T-helper 22 cell (primary cell): ENCODE results near the gene SUPT3H.

ENCODE experiments used
- DNase-seq: peaks from one replicate; pipeline ENCODE4 v3.0.0-alpha.2; 2020; ENCODE audit warnings: low read depth

The SUPT3H gene

DNA sequence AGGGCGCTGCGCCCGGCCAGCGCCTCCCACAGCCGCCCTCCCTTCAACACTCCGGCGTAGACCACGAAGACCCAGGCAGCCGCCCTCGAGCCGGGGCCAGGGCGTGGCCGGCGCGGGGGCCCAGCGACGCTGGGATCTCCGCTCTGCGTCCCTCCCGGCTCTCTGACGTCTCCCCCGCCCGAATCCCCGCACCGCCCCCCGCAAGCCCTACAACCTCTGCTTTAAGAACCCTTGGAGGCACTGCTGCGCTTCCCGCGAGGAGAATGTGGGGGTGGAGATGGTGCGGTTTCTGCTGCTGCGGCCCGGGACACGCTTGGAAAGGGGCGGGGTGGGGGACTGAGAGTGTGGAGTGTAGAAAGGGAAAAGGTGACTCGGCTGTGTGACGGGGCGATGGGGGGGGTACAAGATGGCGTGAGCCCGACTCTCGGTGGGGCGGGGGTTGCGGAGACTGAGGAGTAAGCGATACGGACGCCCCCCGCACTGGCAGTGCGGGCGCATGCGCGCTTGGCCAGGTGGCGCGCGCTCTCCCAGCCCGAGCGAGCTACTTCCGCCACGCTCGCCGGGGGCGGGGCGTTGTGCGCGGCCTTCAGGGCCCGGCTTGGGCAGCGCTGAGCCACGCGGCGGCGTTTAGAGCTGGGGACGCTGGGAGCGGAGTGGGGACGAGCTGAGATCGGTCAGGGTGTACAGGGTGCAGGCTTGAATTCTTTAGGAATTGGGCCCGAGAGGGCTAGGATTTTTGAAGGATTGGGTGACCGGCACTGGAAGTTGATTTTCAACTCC lies at the start of gene SUPT3H:
Gene SUPT3H (minus strand): TSS at position 381 of the 780 bp plus-strand sequence.
- DNase-seq: peak; percentile 86

DNA sequence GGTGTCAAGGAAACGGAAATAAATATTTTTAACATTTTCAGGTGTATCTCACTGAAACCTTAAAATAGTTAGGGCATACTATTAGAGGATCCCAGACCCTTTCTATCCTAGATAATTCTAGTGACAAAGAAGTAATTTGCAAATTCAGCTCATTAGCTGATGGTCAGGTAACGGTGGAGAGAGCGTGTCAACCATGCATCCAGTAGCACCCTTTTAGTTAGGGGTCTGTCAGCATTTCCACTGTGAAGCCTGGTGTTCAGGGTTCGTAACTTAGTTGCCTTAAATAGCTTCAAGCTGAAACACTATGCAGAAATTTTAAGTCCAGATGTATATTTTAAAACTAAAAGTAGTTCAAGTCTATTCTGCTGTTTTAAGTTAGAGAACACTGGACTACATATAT lies 48.5 kb upstream of the SUPT3H start:
- DNase-seq: no peak

GRCh38 chr6:45424451-45424861 lies 46.7 kb upstream of the SUPT3H start:
- no peak for DNase-seq

GRCh38 chr6:45423824-45424450 lies 46.2 kb upstream of the SUPT3H start:
- DNase-seq: no peak

DNA sequence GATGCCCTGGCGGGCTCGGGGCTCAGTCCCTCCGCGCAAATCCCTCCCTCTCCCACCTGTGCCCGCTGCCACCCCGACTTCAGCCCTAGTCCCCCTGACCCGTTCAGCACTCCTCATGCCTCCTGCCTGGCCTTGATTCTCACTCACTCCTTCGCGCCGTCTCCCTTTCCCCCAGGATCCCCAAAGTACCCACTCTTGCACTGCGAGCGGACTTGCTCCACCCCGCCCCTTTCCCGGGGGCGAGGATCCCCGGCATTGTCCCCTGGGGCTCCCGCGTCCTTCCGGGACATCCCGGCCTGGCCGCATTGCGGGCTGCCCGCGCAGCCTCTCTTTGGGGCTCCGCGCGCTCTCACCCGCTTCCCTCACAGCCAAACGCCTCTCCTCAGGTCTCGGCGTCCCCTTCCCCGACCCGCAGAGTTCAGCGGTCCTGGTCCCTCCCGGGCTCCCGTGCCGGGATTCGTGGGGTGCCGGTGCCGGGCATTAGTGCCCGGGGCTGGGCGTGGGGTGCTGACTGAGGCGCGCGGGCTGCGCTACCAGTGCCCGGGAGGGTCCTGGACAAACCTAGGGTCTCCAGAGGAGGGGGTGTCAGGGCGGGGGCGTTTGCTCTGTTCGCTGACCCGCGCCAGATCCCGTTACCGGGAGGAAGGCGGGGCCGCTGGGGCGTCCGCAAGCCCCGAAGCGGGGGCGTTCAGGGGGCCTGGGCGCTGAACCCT lies 45.5 kb upstream of the SUPT3H start:
- DNase-seq: no peak

- peak; percentile 60 for DNase-seq
Observed at GRCh38 chr6:45422503-45423110, 44.9 kb upstream of the SUPT3H start.

- peak; percentile 36 for DNase-seq
Observed at GRCh38 chr6:45421709-45422502, 44.2 kb upstream of the SUPT3H start.

- no peak for DNase-seq
Observed at GRCh38 chr6:45420909-45421708, 43.4 kb upstream of the SUPT3H start.

GRCh38 chr6:45420083-45420908 lies 42.6 kb upstream of the SUPT3H start:
- peak; percentile 69 for DNase-seq

DNA sequence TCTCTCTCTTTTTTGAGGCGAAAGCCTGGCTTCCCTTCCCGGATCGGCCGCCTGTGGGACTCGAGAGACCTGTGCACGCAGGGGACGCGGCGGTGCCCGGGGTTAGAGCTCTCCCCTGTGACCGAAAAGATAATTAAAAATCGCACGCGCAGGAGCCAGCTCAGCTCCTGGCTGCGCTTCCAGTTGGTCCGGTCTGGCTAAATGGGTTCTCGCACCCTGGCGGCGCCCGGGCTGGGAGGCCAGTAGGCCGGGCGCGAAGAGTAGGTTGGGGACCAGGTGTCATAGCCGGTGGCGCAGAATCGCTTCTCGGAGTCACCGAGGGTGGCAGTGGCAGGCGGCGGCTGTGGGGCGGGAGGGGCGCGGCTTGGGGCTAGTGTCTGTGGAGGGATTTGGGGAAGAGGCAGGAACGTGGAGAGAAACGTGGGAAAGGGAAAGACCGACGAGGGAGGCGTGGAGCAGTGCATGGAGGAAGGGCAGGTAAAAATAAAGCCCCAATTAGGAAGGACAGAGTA lies 41.9 kb upstream of the SUPT3H start:
- DNase-seq: peak; percentile 30

DNA sequence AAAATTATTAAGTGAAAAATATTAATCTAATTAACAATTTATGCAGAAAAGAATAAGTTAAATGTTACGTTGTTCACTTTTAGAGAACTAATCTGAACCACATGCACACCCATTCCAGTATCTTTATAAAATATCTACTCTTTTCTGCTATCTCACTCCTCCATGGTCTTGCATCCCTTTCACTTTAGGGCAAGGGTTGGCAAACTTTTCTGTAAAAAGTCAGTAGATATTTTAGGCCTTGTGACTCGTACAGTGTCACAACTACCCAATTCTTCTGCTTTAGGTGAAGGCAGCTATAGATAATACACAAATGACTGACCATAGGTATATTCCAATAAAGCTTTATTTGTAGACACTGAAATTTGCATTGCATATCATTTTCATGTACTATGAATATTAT lies 39.7 kb upstream of the SUPT3H start:
- DNase-seq: no peak

GRCh38 chr6:45416700-45417099 lies 39.0 kb upstream of the SUPT3H start:
- no peak for DNase-seq

DNA sequence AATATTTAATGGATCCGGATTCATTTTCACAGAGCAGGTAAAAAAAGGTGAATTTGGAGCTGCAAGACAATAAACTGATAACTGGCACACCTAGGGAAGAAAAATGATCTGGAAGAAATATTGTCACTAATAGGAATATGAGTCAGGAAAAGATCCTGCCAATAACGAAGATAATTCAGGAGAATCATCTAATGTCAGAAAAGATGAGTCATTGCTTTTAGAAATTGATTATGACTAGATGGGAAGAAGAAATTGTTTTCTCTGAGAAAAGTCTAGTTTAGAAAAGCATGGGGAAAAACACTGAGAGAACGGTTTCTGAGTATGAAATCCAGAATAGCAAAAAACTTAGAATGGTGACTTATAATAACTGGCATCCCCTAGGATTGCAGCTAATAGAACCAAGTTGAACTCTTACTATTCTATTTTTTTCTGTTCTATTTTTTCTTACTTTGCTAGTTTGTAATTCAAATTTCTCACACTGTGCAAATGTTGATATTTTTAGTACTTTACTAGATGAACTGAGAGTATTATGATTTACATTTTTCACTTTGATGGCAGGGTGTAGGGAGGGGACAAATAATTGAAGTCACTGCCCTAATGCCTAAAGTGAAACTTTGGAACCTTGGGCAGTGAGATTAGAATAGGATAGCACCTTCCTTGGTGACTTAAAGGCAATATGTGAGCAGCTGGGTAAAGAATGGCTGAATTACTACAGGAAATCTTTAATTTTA lies 38.2 kb upstream of the SUPT3H start:
- no peak for DNase-seq

GRCh38 chr6:45415315-45415714 lies 37.6 kb upstream of the SUPT3H start:
- DNase-seq: no peak

DNA sequence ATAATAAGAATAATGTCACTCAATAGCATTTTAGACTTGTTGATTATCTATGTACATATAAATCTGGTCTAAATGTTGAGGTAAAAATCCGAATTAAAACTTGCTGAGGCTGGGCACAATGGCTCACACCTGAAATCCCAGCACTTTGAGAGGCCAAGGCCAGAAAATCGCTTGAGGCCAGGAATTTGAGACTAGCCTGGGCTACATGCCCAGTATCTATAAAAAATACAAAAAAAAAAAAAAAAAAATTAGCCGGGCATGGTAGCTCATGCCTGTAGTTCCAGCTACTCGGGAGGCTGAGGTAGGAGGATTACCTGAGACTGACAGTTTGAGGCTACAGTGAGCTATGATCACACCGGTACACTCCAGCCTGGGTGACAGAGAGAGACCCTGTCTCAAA lies 34.2 kb upstream of the SUPT3H start:
- no peak for DNase-seq

DNA sequence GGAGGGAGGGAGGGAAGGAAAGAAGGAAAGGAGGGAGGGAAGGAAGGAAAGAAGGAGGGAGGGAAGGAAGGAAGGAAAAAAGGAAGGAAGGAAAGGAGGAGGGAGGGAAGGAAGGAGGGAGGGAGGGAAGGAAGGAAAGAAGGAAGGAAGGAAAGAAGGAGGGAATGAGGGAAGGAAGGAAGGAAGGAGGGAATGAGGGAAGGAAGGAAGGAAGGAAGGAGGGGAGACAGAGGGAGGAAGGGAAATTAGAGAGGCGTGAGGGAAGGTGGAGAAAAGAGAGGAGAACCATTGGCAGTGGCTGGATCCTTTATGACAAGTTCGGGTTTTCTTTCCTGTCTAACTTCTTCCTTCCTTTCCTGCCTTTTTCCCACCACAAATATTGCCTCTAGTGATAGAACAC lies 22.3 kb upstream of the SUPT3H start:
- no peak for DNase-seq

DNA sequence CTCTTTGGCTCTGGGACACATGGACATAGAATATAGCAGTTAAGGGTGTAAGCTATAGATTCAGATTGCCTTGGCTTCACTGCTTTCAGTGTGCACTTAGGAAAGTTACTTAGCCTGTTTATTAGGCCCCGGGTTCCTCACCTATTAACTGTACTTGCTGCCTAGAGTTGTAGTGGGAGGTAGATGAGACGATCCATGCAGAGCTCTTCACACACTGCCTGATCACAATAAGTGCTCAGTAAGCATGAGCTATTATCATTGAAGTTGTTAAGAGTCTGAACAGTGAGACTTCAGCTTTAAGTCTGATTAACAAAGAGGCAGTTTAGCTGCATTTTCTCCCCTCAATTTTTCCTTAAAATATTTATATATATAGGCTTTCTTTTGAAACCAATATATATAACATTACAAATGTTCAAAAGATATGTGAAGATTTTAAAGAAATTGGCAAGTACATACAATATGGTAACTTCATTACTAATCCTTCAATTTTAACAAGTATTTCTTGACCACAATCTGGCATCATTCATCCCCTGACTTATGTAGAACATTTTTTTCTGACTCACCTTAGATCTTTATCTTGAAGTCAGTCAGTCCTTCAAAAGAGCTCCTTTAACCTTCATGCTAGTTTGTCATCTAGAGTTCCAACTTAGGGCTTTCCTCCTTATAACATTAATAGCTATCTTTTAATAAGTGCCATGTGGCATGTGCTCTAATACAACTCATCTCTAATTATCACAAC lies 20.5 kb upstream of the SUPT3H start:
- DNase-seq: no peak

DNA sequence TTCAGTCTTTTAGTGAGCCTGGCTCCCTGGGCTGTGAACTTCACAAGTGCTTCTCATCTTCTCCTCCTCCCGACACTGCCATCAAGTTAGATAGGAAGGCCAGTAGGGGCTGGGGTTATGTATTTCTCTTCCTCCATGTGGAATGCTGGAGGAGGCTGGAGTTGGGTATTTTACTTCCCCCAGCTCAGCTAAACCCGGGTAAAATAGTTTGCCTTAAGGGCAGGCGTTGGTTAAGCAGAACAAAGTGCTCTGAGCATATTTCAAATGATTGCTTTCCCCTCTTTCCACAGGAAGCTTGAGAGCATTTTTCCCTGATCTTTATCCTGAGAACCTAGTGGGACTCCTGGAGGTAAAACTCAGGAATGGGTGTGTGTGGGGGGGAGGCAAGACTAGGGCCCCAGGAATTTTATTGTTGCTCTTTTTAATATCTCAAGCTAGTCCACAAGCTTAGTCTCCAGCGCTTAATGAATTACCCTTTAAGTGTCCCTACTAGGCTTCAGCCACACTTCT lies 16.9 kb upstream of the SUPT3H start:
- no peak for DNase-seq
